CD4-positive, alpha-beta T cell treated with Interleukin-15 for 1 hour (primary cell): Measurements from ENCODE around the gene ADAMTS3.

Experiments used
- DNase-seq: peaks from one replicate; pipeline ENCODE4 v3.0.0-alpha.2; 2020

The ADAMTS3 gene

DNA sequence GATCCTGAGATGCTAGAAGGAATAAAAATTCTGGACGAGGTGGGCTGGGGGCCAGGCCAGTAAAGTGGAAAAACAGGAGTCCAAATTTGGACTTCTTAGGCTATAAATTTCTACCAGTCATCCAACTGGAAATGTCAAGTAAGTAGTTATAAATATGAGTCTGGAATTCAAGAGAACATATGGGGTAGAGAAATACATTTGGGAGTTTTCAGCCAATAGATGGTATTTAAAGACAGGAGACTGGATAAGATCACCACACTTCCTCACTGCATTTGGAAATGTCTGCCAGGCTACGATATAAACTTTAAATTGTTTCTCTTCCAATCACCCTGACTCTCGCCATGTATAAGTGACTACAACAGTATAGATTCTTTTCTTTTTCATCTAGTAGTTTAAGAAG, 294.8 kb downstream of the ADAMTS3 start:
- DNase-seq = no peak

DNA sequence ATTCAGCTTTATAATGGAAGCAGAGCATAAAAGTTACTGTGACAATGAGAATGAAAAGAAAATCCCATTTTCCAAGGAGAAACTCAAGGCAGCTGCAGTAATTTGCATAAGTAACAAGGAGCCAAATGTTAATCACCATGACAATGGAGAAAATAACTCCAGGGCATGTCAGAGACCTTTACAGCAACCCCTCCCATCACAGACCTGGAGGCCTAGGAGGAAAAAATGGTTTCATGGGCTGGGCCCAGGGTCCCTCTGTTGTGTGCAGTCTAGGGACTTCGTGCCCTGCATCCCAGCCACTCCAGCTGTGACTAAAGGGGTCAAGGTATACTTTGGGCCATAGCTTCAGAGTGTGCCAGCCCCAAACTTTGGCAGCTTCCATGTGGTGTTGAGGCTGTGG, 313.8 kb downstream of the ADAMTS3 start:
- no peak for DNase-seq

DNA sequence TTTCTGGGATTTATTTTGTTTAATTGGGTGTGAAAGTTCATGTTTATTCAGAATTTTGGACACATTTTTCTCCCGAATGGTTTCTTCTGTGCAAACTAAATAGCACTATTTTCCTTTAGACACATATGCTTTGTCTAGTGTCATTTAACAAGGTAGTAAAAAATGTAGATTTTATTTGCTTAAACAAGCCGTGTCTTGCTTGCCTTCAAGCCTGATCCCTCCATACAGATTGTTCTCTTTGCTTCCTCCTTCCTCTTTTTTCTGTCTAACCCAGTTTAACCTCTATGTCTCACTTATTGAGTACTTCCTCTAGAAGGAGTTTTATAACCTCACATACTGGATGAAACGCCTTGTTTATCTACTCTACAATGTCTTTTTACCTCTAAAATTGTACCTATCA, 325.4 kb downstream of the ADAMTS3 start:
- no peak for DNase-seq

DNA sequence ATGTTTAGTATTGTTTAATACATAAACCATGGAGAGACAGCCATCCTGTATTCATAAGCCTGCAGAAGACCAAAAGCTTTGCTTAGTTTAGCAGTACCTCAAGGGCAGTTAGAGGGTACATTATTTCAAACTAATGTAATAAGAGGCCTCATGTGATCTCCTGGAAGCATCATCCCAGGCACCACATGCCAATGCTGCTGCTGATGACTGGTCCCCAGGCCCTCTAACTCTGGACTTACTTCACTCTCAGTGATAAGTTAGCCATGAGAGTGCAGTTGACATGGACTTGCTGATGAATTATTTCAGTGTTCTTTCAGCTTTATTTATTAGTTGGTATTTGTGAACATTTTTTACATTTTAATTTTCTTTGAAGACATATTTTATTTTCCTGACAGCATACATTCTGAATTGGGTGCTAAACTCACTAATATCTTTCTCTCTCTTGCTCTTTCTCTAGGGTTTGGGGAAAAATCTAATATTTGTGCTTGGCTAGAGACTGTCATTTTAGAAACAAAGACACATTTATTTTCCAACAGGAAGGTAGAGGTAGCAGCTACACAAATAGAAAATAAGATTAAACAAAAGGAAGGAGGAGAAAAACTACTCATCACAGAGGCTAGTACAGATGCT, 329.4 kb downstream of the ADAMTS3 start:
- no peak for DNase-seq
